ENCODE measurements around the gene TSPAN31.

Gene TSPAN31

DNA sequence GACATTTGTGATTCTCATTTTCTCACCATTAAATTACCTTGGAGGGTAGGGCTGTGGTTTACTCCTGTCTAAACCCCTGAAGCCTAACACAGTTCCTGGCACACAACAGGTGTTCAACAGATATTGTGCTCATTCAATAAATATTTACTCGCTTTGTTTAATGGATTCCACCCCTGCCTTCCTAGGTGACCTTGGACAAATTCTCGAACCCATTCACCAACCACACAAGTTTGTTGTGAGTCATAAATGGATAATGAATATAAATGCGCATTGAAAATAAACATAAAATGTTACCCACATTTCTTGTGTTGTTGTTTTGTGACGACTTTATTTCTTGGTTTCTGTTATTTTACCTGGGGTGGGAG is 37.4 kb downstream of the TSPAN31 start:
- peak overlapping the region; percentile 67 to 96 (median 84) for H3K4me2 ChIP-seq
- peak overlapping the region in 7 of 11 experiments; percentile 35 to 92 (median 88); a peak in 11 of 22 replicates for H3K9ac ChIP-seq
- peak overlapping the region; percentile 80 to 99 (median 94); a peak in 16 of 20 replicates for H3K4me3 ChIP-seq

DNA sequence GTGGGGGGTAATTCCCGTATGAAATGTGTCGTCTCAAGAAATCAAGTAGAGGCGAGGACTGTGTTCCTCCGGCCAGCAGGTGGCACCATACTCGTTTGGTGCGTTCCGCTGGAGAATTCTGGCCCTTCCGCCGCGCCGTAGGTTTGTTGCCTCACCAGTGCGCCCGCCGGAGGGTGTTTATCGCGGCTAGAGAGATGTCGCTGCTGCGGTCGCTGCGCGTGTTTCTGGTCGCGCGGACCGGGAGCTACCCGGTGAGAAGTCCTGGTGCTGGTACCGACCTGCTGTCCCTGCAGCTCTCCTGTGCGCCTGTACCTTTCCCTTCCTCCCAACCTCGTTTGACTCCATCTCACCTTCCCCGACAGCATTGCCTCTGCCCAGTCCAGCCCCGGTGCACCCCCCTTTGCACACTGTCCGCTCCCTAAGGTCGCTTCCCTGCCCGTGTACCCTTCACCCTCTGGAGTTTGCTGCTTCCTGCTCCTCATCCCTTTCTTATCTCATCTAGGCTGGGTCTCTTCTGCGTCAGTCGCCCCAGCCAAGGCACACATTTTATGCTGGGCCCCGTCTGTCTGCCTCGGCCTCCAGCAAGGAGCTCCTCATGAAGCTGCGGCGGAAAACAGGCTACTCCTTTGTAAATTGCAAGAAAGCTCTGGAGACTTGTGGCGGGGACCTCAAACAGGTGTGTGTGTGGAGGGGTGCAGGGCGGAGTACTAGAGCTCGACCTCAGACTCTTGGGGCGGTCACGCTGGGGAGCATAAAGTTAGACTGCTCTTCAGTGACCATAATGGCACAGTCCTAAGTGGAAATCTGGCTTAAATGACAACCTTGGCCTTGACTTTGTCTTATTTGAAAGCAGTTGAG is 38.0 kb downstream of the TSPAN31 start, which contains the start of gene TSFM:
TSFM (plus strand) TSS at position 180 of the 858 bp plus-strand sequence; CDS start at position 195, 15 bp downstream.
- Histone ChIP-seq H3K4me2 (peak within 1 kb of the TSS; percentile 76 to 99 (median 91)), H3K4me3 (peak within 1 kb of the TSS; percentile 80 to 99 (median 94)), H3K36me3 (peaks cover 29 to 64% (median 47%) of the 10 kb centered on the region in 11 experiments), H3K27ac (peak within 1 kb of the TSS; percentile 36 to 88 (median 83); a peak in 21 of 22 replicates), H3K27me3 (no peaks in the 10 kb centered on the region), H3K9me3 (replicated peaks in 1 of 11) (no peaks in the 10 kb centered on the region), H3K4me1 (peaks cover 33 to 57% (median 38%) of the 10 kb centered on the region in 10 experiments), H4K20me1 (peaks cover 0 to 22% (median 0%) of the 10 kb centered on the region in 11 experiments; a peak in 7 of 22 replicates), H3K9ac (peak within 1 kb of the TSS; percentile 85 to 96 (median 91))
- peak in 7 of 11 experiments; percentile 15 to 68 (median 45); a peak in 6 of 22 replicates for TF ChIP-seq Cebpa-rat (IDR thresholded peaks at IDR 0.05)

More for the DNA sequence above, 37.4 kb downstream of the TSPAN31 start:
- Histone ChIP-seq H3K9me3 (replicated peaks in 1 of 11) (no peaks in the 10 kb centered on the region), H3K4me1 (peaks cover 33 to 57% (median 38%) of the 10 kb centered on the region in 10 experiments), H4K20me1 (peaks cover 0 to 16% (median 0%) of the 10 kb centered on the region in 11 experiments; a peak in 6 of 22 replicates), H3K27me3 (no peaks in the 10 kb centered on the region), H3K36me3 (peaks cover 23 to 58% (median 41%) of the 10 kb centered on the region in 11 experiments), H3K27ac (peak overlapping the region; percentile 30 to 88 (median 82); a peak in 18 of 22 replicates)
- TF ChIP-seq Cebpa-rat (IDR thresholded peaks at IDR 0.05): no peak

DNA sequence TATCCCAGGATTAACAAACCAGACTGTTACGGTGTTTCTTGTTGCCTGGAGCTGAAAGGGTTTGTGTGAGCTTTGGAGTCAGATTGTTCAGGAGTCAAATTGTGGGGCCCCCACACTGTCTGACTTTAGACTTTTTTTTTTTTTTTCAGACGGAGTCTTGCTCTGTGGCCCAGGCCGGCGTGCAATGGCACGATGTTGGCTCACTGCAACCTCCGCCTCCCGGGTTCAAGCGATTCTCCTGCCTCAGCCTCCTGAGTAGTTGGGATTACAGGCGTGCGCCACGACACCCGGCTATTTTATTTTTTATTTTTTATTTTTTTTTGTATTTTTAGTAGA is 38.6 kb downstream of the TSPAN31 start:
- Histone ChIP-seq H3K9ac (peak overlapping the region; percentile 85 to 96 (median 91)), H3K4me1 (peaks cover 33 to 53% (median 38%) of the 10 kb centered on the region in 10 experiments), H3K27ac (peak overlapping the region in 10 of 11 experiments; percentile 75 to 88 (median 84); a peak in 18 of 22 replicates), H3K4me2 (peak overlapping the region; percentile 76 to 99 (median 91)), H3K9me3 (replicated peaks in 1 of 11) (no peaks in the 10 kb centered on the region), H3K27me3 (no peaks in the 10 kb centered on the region), H4K20me1 (peaks cover 0 to 28% (median 3%) of the 10 kb centered on the region in 11 experiments; a peak in 8 of 22 replicates), H3K4me3 (peak overlapping the region; percentile 80 to 99 (median 94)), H3K36me3 (peaks cover 35 to 67% (median 53%) of the 10 kb centered on the region in 11 experiments)
- TF ChIP-seq Cebpa-rat (IDR thresholded peaks at IDR 0.05): no peak

DNA sequence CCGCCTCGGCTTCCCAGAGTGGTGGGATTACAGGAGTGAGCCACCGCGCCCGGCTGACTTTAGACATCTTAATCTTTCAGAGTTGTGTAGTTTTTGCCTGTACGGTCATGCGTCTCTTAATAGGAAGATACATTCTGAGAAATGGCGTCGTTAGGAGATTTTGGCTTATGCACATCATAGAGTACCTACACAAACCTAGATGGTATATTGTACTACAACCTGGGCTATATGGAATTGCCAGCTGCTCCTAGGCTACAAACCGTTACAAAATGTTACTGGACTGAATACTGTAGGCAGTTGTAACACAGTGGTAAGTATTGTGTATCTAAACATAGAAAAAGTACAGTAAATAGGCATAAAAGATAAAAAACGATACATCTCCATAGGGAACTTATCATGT is 39.0 kb downstream of the TSPAN31 start:
- H3K4me2 ChIP-seq: peak overlapping the region; percentile 76 to 99 (median 91)
- H3K27ac ChIP-seq: peak overlapping the region in 2 of 11 experiments; percentile 82 to 86; a peak in 2 of 22 replicates
- H3K4me3 ChIP-seq: peak overlapping the region; percentile 80 to 99 (median 94); a peak in 18 of 20 replicates

DNA sequence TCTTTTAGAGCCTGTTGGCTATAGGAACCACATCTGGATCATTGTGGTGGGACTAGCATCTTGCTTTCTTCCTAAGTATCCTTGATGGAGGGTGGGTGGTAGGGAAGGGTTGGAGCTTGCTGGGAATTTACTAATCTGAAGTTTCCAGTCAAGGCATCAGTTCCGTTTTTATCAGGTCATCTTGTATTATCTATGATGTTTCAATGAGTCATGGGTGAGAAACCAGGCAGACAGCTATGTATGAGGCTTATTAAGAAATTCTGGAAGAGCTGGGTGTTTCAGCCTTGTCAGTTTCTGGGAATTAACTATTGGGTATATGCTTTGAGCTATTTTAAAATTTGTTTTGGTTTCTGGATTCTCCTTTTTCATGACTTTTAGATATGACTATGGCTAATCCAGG is 49.1 kb downstream of the TSPAN31 start:
- Histone ChIP-seq H3K4me2 (no peak overlapping the region), H3K27ac (no peak overlapping the region)
- no peak for TF ChIP-seq Cebpa-rat (IDR thresholded peaks at IDR 0.05)

More for the DNA sequence above, 39.0 kb downstream of the TSPAN31 start:
- TF ChIP-seq Cebpa-rat (IDR thresholded peaks at IDR 0.05): no peak
- H3K27me3 ChIP-seq: no peaks in the 10 kb centered on the region
- peaks cover 39 to 67% (median 57%) of the 10 kb centered on the region in 11 experiments for H3K36me3 ChIP-seq
- H3K9me3 ChIP-seq (replicated peaks in 1 of 11): no peaks in the 10 kb centered on the region
- H4K20me1 ChIP-seq: peaks cover 0 to 28% (median 5%) of the 10 kb centered on the region in 11 experiments; a peak in 9 of 22 replicates
- H3K9ac ChIP-seq: peak overlapping the region; percentile 85 to 96 (median 91); a peak in 20 of 22 replicates
- H3K4me1 ChIP-seq: peaks cover 33 to 49% (median 38%) of the 10 kb centered on the region in 10 experiments

DNA sequence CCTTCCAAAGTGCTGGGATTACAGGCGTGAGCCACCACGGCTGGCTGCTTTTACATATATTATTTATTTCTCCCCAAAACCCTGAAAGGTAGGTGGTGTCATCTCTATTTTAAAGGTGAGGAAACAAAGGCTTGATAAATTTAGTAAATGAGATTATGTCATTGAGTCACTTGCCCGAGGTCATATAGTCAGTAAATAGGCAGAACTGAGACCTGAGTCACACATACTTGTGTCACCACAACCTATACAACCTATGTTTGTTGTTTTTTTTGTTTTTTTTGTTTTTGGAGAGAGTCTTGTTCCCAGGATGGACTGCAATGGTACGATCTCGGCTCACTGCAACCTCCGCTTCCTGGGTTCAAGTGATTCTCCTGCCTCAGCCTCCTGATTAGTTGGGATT is 50.5 kb downstream of the TSPAN31 start:
- Histone ChIP-seq H3K9ac (no peak overlapping the region), H3K27ac (no peak overlapping the region), H3K36me3 (peaks cover 80 to 100% (median 91%) of the 10 kb centered on the region in 11 experiments)

More for the DNA sequence above, 49.1 kb downstream of the TSPAN31 start:
- Histone ChIP-seq H4K20me1 (peaks cover 0 to 37% (median 11%) of the 10 kb centered on the region in 11 experiments; a peak in 13 of 22 replicates), H3K36me3 (peaks cover 80 to 100% (median 91%) of the 10 kb centered on the region in 11 experiments), H3K27me3 (no peaks in the 10 kb centered on the region), H3K9ac (no peak overlapping the region), H3K4me3 (no peak overlapping the region), H3K4me1 (peaks cover 0 to 21% (median 6%) of the 10 kb centered on the region in 10 experiments; a peak in 12 of 20 replicates), H3K9me3 (replicated peaks in 1 of 11) (no peaks in the 10 kb centered on the region)

DNA sequence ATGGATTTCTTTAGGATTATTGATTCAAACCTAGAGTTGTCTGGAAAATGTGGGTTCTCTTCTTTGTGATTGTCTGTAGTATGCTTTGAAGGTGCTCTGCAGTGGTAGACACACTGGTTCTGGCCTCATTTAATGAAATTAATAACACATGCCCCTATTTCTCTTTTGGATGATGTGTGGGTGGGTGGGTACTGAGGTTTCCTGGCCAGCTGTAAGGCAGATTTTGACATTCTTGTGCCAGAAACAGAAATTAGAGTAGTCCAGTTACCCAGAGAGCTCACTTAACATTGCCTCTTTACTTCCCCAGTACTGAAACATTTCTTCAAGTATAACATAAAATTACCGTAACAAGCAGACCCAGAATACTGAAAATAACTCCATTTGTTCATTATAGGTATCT is 52.2 kb downstream of the TSPAN31 start:
- peaks cover 0 to 36% (median 13%) of the 10 kb centered on the region in 11 experiments; a peak in 13 of 22 replicates for H4K20me1 ChIP-seq
- peaks cover 78 to 100% (median 91%) of the 10 kb centered on the region in 11 experiments for H3K36me3 ChIP-seq
- no peaks in the 10 kb centered on the region for H3K9me3 ChIP-seq (replicated peaks in 1 of 11)
- no peak for TF ChIP-seq Cebpa-rat (IDR thresholded peaks at IDR 0.05)
- no peak overlapping the region for H3K4me3 ChIP-seq
- peak overlapping the region in 1 of 11 experiments; percentile 6; a peak in 1 of 22 replicates for H3K4me2 ChIP-seq
- H3K27me3 ChIP-seq: no peaks in the 10 kb centered on the region
- H3K4me1 ChIP-seq: peaks cover 0 to 21% (median 6%) of the 10 kb centered on the region in 10 experiments; a peak in 12 of 20 replicates
- H3K27ac ChIP-seq: no peak overlapping the region
- H3K9ac ChIP-seq: peak overlapping the region in 4 of 11 experiments; percentile 11 to 40 (median 12); a peak in 4 of 22 replicates

More for the DNA sequence above, 50.5 kb downstream of the TSPAN31 start:
- H3K4me2 ChIP-seq: no peak overlapping the region
- no peak for TF ChIP-seq Cebpa-rat (IDR thresholded peaks at IDR 0.05)
- peaks cover 0 to 33% (median 11%) of the 10 kb centered on the region in 11 experiments; a peak in 12 of 22 replicates for H4K20me1 ChIP-seq
- H3K9me3 ChIP-seq (replicated peaks in 1 of 11): no peaks in the 10 kb centered on the region
- H3K27me3 ChIP-seq: no peaks in the 10 kb centered on the region
- H3K4me3 ChIP-seq: no peak overlapping the region
- H3K4me1 ChIP-seq: peaks cover 0 to 21% (median 6%) of the 10 kb centered on the region in 10 experiments; a peak in 12 of 20 replicates

DNA sequence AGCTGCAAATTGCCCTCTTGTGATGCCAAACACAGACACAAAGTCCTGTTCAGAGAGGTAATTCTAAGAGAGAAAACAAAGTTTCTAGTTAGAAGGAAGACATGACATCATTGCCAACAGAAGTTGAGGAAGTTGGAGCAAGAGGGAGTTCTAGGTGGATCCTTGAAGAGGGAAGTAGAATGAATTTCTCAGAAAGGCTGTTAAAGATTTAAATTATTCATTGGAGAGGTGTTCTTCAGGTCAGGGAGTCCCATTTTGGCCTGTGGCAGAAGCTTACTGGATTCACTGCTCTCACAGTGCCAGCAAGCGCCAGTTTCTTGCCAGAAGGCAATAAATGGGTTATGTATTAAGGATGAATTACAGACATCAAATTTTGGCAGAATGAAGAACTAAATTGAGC is 53.1 kb downstream of the TSPAN31 start:
- no peaks in the 10 kb centered on the region for H3K9me3 ChIP-seq (replicated peaks in 1 of 11)
- H3K4me1 ChIP-seq: peaks cover 0 to 21% (median 6%) of the 10 kb centered on the region in 10 experiments; a peak in 12 of 20 replicates
- no peaks in the 10 kb centered on the region for H3K27me3 ChIP-seq
- H3K36me3 ChIP-seq: peaks cover 78 to 100% (median 91%) of the 10 kb centered on the region in 11 experiments
- no peak overlapping the region for H3K4me3 ChIP-seq
- peaks cover 0 to 39% (median 10%) of the 10 kb centered on the region in 11 experiments; a peak in 13 of 22 replicates for H4K20me1 ChIP-seq
- H3K27ac ChIP-seq: peak overlapping the region in 2 of 11 experiments; percentile 23 to 29; a peak in 5 of 22 replicates
- no peak for TF ChIP-seq Cebpa-rat (IDR thresholded peaks at IDR 0.05)
- peak overlapping the region in 1 of 11 experiments; percentile 34; a peak in 1 of 22 replicates for H3K9ac ChIP-seq
- peak overlapping the region in 4 of 11 experiments; percentile 3 to 67 (median 42); a peak in 5 of 22 replicates for H3K4me2 ChIP-seq

All from BLaER1 treated with 17β-estradiol and CSF1 and Interleukin-3, amounts not matched to agents 10 nM and 100 nM (cell line).